ENCODE results near the gene TBC1D22A.

TBC1D22A gene

GRCh38 chr22:46893281-46894020, 131.0 kb downstream of the TBC1D22A start:
- FAIRE-seq = no peak

GRCh38 chr22:46894081-46894671, 131.7 kb downstream of the TBC1D22A start:
- no peak for FAIRE-seq

GRCh38 chr22:46894851-46895640, 132.6 kb downstream of the TBC1D22A start:
- no peak for FAIRE-seq

- FAIRE-seq = no peak
These were observed 133.3 kb downstream of the TBC1D22A start for GRCh38 chr22:46895753-46896152.

GRCh38 chr22:46896166-46896565, 133.7 kb downstream of the TBC1D22A start:
- no peak for FAIRE-seq

- no peak for FAIRE-seq
These were observed 134.3 kb downstream of the TBC1D22A start for GRCh38 chr22:46896568-46897245.

GRCh38 chr22:46897246-46897623, 134.8 kb downstream of the TBC1D22A start:
- FAIRE-seq = no peak

DNA sequence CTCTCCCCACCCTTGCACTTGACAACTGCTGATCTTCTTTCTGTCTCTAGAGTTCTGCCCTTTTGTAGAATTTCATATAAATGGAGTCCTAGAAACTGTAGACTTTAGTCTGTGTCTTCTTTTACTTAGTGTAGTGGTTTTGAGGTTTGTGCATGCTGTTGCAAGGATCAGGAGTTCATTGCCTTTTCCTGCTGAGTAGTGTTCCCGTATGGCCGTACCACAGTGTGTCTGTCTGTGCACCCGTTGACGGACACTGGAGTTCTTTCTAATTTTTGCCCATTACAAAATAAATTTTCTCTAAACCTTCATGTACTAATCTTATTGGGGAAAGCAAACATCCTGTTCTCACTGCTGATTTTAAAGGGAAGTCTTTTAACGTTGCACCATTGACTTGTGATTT, 138.1 kb downstream of the TBC1D22A start:
- FAIRE-seq = no peak

- no peak for FAIRE-seq
These were observed 140.0 kb downstream of the TBC1D22A start for GRCh38 chr22:46902436-46902835.

- FAIRE-seq = no peak
These were observed 140.8 kb downstream of the TBC1D22A start for GRCh38 chr22:46902998-46903916.

GRCh38 chr22:46905415-46905814, 143.0 kb downstream of the TBC1D22A start:
- FAIRE-seq = no peak

- FAIRE-seq = no peak
These were observed 143.4 kb downstream of the TBC1D22A start for GRCh38 chr22:46905834-46906233.

GRCh38 chr22:46906326-46907045, 144.0 kb downstream of the TBC1D22A start:
- FAIRE-seq = no peak

- no peak for FAIRE-seq
These were observed 145.1 kb downstream of the TBC1D22A start for GRCh38 chr22:46907241-46908215.

GRCh38 chr22:46908641-46909107, 146.2 kb downstream of the TBC1D22A start:
- FAIRE-seq = no peak

- no peak for FAIRE-seq
These were observed 147.0 kb downstream of the TBC1D22A start for GRCh38 chr22:46909237-46910030.

DNA sequence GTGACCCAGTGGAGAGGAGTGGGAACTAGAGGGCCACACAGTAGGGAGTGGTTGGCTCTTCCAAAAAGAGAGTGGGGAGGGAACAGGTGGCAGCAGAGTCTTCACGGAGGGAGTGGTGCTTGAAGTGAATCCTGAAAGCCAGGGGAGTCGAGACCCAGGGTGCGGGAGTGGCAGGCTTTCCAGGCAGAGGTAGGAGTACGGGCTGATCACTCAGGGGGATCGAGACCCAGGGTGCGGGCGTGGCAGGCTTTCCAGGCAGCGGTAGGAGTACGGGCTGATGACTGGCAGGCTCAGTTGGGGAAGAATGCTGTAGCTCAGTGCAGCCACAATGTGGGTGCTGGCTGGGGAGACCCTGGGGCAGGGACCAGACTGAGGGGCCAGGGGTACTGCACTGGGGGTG, 148.2 kb downstream of the TBC1D22A start:
- FAIRE-seq = no peak

DNA sequence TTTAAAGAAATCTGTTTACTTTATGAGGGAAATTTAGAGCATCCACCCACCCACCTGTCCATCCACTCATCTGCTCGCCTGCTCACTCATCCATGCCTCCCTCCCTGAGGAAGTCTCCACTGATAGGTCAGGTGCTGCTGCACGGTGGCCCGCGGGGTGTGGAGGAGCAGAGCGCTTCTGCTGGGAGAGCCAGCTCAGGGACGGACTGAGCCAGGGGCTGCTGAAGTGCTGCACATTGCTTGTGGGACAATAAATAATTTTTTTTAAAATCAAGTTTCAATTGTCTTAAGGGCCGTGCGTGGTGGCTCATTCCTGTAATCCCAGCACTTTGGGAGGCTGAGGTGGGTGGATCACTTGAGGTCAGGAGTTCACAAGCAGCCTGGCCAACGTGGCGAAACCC, 148.9 kb downstream of the TBC1D22A start:
- no peak for FAIRE-seq

DNA sequence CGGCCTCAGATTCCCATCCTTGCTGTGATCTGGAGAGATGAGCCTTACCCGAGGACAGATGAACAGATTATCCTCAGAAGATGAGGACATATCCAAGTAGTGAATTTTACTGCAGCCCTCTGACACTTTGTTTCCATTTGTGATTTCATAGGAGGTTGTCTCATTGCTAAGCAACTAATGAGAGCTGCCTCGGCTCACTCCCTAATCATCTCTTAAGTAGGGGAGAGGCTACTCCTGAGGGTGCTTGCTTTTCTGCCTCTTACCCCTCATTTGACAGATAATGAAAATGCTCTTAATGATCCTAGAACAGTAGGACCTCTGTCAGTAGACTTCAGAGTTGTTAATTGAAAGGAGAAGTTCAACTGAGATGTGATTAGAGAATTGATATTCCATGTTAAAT, 150.9 kb downstream of the TBC1D22A start:
- FAIRE-seq = no peak

All from A204.1 (cell line).